HG03378 (cell line): Measurements from ENCODE around the gene ZRANB1.
"Not testable (repeated sequence)": the region's sequence is repeated elsewhere in the genome, so short reads cannot be mapped to it uniquely, and the experiment has no call there.

Experiments used
- ATAC-seq: cut with Tn5 transposase; IDR thresholded peaks from one replicate; pipeline ENCODE4 v1.9.1; 2021; ENCODE audit warnings: mild to moderate bottlenecking, moderate library complexity; ENCODE audit not compliant: unreplicated experiment

The ZRANB1 gene

DNA sequence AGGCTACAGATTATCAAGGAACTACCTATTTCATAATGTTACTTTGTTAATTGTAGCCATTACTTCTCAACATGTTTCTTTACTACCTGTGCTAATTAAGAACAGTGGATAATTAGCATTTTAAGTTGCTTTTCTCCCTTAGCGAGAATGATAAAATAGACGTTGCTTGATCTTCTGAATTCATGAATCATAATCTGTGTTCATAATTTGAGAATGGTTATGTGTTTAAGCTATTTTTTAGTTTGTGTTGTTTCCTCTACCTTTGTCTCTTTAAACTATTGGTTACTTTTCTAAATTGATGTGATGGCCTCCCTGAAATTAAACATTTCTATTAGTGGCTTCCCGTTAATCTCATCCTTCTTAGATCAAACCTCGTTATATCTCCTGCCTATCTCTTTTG lies at the start of gene ZRANB1:
Gene ZRANB1 (plus strand): TSS at position 301 of the 400 bp plus-strand sequence. CDS start 371 bp downstream, outside the sequence.
- no peak for ATAC-seq

DNA sequence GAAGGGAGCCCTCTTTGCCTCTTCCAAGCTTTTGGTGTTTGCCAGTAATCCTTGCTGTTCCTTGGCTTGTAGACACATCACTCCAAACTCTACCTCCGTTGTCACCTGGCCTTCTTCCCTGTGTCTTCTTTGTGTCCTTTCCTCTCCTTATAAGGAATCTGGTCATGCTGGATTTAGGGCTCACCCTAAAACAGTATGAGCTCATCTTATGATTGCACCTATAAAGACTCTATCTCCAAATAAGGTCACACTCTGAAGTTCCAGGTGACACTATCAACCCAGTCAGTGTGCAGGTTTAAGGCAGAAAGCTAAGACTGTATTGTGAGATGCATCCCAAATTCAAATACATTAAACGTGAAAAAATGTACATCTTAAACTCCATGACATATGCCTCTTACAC lies 49.0 kb upstream of the ZRANB1 start:
- no peak for ATAC-seq

DNA sequence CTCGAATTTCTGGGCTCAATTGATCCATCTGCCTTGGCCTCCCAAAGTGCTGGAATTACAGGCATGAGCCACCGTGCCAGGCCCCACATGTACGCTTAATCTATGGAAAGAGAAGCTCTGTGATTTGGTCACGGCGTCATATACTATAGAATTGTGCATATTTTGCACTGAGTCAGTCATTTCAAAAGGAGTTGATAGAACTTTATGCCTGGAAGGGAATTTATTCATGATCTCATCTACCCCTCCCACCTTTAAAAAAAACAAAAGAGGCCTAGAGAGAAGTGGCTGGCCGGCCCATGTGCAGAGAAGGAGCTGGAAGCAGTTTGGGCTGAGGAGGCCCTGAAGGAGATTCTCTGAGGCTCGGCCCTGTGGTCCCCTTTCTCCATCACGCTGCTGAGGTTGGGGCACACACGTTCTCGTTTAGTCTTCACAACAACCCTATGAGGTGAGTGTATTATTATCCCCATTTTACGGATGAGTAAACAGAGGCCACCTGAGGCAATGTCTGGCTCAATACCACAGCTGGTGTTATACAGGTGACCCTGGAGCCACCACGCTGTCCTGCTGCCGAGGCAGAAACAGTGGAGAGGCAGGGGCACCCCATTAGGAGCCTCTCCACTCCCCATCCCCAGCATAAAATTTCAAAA lies 47.2 kb upstream of the ZRANB1 start:
- ATAC-seq = no peak

DNA sequence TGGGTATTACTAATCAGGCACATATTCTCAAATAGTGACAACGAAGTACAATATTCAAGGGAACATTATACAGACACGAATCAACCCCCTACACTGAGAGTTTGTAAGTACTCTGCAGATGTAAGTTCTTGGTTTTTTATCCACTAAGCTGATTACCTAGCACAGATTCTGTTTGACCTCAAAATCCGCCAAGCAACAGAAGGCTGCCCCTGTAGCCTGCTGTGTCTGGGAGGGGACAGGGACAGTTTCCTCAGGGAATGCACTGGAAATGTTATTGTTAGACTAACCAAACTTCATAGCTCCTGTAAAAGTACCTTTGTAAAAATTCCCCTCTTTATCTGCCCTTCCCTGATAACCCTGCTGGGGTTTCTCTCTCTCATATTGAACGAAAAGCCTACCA lies 45.2 kb upstream of the ZRANB1 start:
- ATAC-seq = no peak

DNA sequence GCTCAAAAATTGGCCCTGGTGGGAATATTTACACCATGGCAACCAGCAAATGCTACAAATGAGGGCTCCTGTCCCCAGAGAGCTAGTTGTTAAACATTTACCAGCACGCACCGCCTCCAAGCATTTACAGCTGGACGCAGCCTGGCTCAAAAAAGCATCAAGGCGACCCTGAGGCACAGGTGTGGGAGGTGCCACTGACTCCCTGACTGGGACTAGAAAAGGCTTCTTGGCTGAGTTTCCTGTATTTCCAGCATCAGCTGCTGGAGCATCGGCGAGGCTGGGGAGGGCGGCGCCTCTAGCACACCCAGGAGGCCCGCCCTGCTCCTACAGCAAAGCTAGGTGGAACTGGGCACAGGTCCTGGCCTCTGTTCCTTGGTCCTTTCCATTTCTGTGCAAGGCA lies 43.5 kb upstream of the ZRANB1 start:
- ATAC-seq = no peak

DNA sequence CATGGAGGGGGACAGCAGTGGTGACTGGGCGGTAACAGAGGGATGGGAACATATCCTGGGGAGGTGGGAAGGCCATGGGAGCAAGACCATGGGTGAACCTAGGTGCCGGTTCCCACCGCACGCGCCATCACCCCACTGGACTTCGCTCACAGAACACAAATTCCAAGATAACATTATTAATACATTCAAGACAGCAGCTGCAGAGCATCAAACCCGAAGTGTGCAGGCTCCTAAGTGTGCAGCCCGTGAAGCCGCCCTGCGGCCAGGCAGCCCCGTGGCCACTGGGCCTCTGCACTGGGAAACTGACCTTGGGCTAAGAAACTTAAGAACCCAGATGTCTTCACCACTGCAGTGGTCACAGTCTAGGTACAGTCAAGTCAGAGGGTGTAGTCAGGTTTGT lies 42.8 kb upstream of the ZRANB1 start:
- ATAC-seq = no peak

DNA sequence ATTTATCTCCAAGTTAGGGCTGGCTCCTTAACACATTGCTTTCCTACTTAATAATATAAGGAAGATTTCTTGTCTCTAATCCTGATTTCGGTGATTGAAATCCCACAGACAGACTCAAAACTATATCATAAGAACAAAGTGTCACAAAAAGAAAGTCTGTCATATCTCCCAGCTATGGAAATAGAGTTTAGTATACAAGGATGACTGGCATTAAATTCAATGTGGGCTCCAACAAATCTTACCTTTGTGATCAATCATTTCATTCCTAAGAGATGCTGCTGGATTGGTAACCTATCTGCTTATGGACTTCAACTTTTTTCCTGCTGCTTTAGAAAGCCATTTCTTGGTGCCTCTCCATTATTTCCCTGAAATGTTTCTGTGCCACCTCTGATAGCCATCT lies 39.5 kb upstream of the ZRANB1 start:
- no peak for ATAC-seq

DNA sequence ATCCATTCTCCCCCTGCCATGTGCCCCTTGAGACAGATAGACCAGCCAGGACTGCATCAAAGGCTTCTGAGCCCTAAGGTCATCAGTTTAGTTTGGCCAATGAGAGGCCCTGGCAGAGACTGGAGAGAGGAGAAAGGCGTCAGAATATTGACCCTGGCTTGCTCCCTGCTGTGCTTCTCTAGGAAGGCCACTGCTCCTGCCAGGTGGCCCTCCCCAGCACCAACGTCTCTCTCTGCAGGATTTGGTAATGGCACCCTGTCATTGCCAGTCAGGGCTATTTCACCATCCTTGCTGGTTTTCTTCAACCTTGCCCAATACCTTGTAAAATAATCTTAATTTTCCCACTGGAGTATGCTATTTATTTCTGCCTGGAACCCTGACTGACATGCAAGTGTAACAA lies 38.8 kb upstream of the ZRANB1 start:
- ATAC-seq = no peak

DNA sequence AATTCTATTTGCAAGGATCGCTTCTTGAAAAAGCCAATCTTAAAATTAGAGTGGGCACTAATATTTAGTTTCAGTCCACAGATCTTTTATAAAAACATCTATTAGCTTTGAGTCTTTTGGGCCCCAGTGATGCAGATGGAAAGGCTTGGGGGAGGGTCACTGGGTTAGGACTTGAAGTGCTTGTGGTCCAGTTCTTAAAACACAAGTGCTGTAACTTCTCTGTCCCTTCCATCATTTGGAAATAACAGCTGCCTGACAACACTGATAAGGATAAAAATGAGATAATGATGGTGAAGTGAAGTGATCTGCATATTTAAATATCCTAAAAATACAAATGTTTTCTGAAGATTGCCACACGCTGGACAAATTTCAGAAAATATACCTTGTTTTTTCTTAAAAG lies 37.1 kb upstream of the ZRANB1 start:
- ATAC-seq = no peak

DNA sequence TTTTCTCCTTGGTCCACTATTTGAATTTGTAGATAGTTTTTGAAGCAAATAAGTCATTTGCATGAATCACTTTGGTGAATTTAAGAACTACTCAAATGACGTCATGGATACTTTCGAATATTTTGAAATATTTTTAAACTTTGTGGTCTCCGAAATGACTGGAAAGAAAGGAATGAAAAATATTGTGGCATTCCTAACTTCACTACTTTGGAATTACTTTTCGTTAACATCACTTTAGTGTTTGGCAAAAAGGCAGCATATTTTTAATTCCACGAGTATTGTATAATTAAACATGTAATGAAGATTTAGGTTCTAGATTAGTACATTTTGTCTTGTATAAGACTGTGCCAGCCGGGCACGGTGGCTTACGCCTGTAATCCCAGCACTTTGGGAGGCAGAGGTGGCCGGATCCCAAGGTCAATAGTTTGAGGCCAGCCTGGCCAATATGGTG lies 35.3 kb upstream of the ZRANB1 start:
- ATAC-seq = no peak

DNA sequence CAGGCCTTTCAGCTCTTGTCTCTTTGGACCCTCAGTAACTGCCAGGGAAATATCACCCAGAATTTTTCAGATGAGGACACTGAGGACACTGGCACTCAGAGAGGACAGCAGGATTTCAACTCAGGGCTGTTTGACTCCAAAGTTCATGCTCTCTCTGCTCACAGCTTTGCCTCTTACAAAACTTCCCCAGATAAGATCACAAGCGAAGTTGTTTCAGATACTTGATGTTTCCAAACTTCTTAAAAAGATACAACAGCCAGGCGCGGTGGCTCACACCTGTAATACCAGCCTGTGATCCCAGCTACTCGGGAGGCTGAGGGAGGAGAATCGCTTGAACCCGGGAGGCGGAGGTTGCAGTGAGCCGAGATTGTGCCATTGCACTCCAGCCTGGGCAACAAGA lies 32.4 kb upstream of the ZRANB1 start:
- no peak for ATAC-seq

DNA sequence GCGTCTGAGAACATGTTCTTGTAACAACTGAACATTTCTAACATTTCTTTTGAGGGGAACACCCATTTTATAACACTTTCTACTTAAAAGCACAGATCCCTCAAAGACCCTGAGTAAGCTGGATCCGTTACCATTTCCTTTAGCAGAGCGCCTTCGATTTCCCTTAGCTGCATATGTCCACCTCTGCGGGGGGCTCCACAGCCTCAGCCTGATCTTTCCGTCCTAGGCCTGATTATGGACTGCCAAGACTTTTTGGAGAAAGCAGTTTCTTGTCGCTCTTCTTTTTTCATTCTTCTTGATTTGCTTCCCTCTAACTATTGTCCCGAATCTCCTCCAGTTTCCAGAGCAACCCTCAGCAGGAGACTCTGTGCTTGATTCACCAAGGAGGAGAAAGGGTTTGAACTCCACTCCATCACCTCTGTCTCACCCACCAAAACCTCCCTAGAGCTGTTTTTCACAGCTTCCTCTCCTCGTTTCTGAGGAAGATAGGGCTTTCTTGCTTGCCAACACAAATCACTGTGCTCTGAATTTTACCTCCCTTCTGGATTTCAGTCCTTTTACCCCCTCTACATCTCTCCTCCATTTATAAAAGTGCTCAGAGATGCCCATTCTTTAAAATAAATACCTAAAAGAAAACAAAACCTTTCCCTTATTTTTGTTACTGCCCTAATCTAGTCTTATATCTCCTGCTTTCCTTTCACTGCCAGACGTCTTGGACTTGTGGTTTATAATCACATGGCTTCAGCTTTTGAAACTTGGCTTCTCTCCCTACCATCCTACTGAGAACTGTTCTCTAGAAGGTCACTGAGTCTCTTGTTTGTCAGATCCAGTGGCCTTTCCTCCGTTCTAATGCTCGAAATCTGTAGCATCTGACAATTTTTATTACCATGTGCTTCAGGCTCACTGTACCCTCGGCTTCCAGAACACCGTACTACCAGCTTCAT lies 30.5 kb upstream of the ZRANB1 start:
- ATAC-seq = no peak

DNA sequence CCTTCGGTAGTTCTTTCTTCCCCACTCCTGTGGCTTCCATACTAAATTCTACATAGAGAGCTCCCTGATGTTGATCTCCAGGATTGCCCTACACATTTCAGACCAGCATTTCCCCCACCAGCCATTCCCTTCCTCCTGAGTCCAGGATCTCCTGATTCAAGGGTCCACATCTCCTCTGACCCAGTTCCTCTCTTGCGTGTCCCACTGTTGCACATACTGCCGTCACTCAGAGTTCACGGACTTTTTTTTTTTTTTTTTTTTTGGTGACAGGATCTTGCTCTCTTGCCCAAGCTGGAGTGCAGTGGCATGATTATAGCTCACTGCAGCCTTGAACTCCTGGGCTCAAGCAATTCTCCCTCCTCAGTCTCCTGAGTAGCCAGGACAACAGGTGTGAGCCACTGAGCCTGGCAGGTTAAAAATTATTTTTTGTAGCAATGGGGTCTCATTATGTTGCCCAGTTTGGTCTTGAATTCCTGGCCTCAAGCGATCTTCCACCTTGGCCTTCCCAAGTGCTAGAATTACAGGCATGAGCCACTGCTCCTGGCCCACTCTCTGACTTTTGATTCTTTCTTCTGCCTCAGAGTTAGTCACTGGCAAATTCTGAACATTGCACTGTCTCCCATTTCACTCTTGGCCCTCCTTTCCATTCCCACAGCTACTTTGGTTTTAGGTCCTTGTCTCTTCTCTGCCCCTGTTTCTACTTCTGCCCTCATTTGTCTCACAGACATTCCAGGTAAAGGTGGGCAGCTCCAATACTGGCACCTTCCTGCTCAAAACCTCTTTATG lies 29.6 kb upstream of the ZRANB1 start:
- ATAC-seq = no peak

DNA sequence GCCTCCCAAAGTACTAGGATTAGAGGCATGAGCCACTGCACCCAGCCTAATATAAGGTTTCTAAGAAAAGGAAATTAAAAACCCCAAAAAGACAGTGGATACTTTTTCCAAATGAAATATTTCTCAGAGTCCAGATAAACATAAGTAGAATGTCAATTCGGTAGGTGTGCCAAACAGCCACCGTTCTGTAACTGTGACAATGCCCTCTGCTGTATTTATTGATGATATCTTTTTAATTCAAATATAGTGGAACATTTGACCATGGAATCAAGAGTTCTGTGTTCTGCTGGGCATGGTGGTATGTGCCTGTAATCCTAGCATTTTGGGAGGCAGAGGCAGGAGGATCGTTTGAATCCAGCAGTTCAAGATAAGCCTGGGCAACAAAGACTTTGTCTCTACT lies 28.8 kb upstream of the ZRANB1 start:
- ATAC-seq = no peak

DNA sequence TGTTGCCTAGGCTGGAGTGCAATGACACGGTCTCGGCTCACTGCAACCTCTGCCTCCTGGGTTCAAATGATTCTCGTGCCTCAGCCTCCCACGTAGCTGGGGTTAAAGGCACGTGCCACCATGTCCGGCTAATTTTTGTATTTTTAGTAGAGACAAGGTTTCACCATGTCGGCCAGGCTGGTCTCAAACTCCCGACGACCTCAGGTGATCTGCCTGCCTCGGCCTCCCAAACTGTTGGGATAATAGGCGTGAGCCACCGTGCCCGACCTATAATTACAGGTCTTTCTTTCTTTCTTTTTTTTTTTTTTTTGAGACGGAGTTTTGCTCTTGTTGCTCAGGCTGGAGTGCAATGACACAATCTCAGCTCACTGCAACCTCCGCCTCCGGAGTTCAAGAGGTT lies 27.5 kb upstream of the ZRANB1 start:
- not testable (repeated sequence) for ATAC-seq

DNA sequence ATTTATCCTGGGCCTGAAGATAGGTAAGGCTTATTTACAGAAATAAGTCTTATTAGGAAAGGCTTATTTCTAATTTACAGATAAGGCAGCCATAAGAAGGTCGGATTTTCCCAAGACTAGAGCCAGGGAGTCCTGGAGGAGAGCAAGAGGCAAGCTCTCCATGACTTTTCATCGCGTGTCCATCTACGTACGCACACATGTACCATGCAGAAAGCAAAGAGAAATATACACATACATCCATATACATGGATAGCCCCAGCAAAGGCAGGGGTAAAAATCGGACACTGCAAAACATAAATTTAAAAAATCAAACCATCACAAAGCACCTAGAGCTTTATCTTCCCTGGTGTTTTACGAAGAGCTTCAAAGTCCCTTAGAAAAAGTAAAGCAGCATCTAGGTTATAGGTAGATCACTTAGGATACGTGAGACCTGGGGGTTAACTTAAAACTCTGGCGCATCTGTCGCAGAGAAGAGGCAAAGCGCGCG lies 25.8 kb upstream of the ZRANB1 start:
- ATAC-seq = peak; percentile 14

DNA sequence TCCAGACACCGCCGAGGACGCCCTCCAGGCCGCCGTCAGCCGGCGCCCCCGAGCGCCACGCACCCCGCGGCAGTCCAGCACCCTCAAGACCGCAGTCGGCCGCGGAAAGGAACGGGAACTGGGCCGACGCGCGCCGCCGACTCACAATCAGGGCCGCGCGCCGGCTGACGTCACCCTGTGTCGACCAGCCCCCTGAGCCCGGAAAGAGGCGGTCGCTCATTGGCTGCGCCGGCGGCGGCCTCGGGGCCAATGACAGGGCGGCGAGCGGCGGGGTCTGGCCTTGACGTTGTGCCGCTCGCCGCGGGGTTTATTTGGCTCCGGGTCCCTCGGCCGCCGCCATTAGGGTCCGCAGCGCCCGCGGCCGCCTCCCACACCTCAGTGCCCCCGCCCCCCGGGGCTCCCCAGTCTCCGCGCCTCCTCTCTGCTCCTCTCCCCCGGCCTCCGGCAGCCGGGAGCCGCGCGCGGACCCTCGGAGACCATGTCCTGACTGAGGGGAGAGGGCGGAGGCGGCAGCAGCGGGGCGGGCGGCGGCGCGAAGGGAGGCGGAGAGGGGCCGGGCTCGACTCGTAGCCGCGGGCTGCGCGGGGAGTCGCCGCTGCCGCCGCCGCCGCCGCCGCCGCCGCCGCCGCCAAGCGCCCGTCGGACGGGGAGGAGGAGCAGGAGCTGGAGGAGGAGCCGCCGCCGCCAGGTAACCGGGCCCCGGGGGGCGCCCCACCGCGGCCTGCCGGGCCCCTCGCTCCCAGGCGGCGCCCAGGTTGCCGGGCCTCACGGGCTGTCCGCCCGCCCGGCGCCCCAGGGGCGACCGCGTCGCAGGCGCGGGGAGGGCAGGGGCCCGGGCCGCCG lies 25.1 kb upstream of the ZRANB1 start:
- peak; percentile 82 for ATAC-seq

DNA sequence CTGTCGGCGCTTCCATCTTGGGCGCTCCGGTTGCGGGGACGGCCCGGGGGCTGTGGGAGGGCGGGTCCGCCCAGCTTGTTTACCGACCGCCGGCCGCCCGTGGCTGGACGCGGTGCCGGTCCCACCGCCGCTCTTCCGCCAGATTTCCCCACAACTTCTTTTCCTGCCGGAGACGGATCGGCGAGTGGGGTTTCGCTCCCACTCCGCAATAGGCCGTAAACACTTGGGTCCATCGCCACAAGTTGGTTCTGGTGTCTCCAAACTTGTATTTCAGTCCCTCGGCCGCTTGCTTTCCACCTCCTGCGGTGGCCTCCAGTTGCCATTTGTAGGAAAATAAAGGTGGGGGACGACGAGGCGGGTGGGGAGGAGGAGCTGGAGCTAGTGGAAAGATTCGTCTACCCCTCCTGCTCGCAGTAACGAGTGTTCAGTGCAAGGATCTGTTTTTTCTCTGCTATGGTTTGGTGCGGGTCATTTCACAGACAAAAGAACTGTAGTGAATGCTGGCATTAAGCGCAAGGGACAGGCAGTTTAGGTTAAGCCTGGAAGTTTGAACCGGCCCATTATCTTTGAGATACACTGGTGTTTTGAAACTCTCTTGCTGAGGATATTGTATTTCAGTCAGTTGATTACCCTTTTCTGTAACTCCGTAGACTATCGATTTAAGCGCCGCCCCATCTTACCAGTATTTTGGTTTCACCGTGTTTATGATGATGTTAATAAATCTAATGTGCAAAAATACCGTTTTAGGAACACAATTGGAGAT lies 24.3 kb upstream of the ZRANB1 start:
- ATAC-seq = peak; percentile 17

DNA sequence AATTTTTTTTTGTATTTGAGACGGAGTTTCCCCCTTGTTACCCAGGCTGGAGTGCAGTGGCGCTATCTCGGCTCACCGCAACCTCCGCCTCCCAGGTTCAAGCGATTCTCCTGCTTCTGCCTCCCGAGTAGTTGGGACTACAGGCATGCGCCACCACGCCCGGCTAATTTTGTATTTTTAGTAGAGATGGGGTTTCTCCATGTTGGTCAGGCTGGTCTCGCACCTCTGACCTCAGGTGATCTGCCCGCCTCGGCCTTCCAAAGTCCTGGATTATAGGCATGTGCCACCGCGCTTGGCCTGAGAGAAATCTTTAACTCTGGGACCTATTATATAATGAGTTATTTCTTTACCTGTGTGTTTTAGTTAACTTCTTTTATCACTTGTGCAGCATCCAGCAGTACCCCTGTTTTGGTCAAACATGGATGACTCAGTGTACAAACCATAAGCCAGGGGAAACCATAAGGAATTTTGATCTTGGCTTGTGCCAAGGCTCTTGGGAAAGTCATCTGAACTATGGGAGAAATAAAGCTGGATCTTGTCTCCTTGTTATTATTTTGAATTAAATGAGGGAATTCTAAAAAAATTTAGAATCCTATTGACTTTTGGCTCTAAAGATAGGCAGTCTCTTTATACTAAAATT lies 23.6 kb upstream of the ZRANB1 start:
- ATAC-seq = no peak
